ENCODE measurements around the gene LGI1.
A peak's percentile ranks its signal among the peaks of the same experiment; 100 is the strongest.
"Not testable (repeated sequence)": the region's sequence is repeated elsewhere in the genome, so short reads cannot be mapped to it uniquely, and the experiment has no call there.

The LGI1 gene

DNA sequence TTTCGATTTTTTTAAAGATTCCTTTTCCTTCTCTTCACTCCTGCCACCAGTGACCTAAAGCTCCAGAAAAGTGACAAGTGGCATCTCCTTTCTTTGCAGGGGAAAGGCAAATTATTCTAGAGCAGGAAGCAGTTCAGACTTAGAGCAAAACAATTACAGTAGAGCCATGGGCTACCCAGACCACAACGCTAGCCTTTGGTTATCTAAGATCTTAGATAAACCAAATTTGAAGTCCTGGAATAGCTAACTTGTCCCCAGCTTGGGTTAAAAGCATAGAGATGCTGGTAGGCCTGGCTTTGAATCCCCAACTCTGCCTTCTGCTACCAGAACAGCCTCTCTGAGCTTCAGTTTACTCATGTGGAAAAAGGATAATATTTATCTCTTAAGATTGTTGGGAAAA is 38.4 kb downstream of the LGI1 start:
- in situ Hi-C loops (cut with MboI; ENCODE audit: low pct_unique_long_range_greater_than_20kb, low sequenced_read_pairs), result no loop called here
- DNase-seq, result no peak

DNA sequence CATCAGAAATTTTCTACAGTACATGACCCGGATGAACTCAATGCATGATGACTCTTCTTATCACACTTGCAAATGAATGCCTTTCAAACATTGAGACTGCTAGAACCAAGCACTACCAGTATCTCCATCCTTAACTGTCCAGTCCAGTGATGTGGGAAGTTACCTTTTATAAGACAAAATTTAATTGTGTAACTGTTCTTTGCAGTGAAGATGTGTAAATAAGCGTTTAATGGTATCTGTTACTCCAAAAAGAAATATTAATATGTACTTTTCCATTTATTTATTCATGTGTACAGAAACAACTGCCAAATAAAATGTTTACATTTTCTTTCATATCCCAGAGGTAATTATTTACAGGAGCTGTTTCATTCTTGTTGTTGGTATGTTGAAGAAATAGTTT is 40.1 kb downstream of the LGI1 start:
- DNase-seq, result no peak
- in situ Hi-C loops (cut with MboI; ENCODE audit: low pct_unique_long_range_greater_than_20kb, low sequenced_read_pairs), result no loop called here

DNA sequence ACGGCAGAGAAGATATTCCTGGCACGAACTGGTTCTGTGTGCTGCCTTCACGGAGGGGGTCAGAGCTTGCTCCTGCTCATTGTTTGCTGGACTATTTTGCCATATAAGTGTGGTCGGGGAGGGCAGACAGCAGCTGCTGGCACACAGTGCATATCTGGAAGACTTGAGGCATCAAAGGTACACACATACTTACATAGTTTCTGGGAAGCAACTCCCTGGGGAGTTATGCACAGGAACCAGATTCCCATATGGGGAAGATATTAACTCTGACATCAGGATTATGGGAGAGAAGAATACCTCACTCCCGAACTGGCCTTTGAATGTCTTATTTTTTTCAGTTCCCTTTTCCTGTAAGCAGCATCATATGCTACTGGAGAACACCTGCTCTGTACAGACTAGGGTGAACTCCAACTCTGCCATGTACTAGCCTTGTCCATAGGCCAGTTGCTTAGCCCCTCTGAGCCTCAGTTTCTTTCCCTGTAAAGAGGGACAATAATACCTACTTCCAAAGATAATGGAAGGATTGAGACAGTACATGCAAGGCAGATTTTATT is 41.5 kb downstream of the LGI1 start:
- in situ Hi-C loops (cut with MboI; ENCODE audit: low pct_unique_long_range_greater_than_20kb, low sequenced_read_pairs), result no loop called here
- no peak for DNase-seq

DNA sequence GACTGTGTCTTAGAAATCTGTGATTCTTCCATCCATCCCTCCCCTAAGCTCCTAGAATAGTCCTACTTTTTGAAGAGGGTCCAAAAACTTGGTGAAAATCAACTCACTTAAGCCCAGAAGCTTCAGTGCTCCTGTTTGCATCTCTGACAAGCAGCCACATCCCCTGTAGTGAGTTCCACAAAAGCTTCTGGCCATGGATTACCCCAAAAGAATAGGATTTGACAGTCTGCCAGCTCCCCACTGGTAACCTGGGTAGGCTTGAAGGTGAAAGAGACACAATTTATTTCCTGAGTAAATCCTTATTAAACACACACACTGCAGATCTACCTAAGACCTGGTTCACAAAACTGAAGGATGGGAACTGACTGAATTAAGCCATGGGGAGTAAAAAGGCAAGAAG is 46.5 kb downstream of the LGI1 start:
- DNase-seq, result no peak
- in situ Hi-C loops (cut with MboI; ENCODE audit: low pct_unique_long_range_greater_than_20kb, low sequenced_read_pairs), result no loop called here

DNA sequence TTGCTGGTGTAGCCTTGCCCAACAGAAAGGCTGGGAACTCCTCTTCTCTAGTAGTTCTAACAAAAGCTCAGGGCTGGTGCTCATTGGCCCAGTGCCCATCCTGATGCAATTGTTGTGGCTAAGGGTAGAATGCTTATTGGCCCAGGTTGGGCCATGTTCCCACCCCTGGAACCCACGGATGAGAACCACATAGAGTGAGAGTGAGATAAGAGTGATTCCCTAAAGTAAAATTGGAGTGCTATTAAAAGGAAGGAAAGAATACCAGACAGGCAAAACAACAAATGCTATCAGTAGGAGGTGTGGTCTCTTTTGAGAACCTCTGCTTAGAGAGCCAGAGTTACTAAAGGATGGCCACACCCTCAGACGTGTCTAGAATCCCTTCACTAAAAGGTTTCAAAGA is 49.2 kb downstream of the LGI1 start:
- in situ Hi-C loops (cut with MboI; ENCODE audit: low pct_unique_long_range_greater_than_20kb, low sequenced_read_pairs), result no loop called here
- no peak for DNase-seq

DNA sequence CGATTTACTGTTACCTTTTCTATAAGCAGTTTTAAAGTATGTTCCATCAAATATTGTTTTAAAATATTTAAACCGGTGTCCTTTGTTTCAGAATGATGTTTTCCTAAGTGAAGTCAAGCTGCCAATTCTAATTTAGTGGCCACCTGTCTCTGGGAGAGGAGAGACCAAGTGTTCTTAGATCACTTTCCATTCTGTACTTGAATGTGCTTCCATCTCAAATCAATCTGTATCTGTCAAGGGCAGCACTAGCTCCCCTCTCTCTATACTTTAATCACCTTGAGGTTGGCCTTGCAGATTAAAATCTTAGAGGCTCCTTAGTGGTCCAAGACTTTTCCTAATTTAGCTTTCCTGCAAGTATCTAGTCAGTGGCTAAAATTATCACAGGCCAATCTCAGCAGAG is 49.6 kb downstream of the LGI1 start:
- in situ Hi-C loops (cut with MboI; ENCODE audit: low pct_unique_long_range_greater_than_20kb, low sequenced_read_pairs), result no loop called here
- DNase-seq, result no peak

DNA sequence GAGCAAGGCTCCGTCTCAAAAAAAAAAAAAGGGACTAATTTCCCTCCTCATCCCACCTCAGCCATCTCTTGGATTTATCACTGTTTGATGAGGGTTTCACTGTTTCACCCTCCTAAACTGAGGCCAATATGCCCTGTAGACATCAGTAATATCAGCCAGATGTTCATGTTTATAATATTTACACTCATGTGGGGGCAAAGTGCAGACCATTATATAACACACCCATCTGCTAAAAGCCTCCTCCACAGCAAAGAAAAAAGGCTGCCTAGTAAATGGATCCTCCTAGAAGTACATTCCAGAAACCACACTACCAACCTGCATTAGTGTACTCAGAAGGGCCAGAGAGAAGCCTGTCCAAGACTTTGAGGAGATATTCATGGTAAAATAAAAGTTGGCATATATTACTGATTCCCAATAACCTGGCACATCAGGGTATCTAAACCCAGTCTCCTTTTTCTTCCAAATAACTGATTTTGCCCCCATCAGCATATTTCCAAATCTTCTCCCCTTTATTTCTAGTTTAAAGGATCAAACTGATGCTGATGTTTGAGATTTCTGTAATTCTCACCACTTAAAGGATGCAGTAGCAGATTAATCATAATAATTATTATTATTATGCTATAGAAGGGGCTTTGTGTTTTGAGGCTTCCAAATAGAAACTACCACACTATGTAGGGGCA is 55.1 kb downstream of the LGI1 start:
- in situ Hi-C loops (cut with MboI; ENCODE audit: low pct_unique_long_range_greater_than_20kb, low sequenced_read_pairs), result no loop called here
- no peak for DNase-seq

DNA sequence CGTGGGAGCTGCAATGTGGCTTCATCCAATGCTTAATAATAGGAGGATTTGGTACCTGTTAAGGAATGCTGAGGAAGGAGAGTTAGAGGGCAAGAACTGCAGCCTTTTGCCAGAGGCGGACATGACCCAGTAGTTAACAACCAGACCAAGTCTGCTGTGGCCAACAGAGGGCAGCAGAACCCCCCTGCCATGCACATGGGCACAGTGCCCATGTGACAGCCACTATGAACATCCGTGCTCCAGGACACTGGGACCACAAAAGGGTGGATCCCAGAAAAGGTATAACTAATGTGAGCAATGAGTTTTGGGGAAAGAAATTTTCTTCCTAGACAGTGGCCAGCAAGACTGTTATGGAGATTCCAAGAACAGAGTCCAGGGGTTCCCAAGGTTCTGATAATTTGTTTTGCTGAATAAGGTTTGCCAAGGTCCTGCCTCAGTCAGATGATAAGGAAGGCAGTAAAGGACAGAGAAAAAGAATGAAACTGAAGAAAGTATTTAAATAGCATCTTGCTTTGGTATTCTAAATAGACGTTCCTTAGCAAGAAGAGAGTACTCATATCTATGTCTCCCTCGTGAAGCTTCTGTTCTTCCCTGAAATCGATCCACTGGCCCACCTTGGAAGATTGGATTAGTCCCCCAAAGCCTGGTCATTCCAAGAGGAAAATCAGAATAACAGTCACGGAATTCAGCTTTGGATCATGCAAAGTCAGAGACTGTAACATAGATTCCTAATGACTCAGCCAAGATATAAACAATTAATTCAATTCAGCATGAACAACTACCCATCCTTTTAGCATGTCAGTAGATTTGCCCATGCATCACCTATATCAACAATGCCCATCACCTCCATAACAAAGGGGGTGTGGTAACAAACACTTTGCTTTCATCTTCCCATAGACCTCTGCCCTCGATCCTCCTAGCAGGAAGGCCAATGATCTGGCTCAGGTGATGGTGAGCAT is 56.0 kb downstream of the LGI1 start:
- DNase-seq, result peak; percentile 58
- in situ Hi-C loops (cut with MboI; ENCODE audit: low pct_unique_long_range_greater_than_20kb, low sequenced_read_pairs), result no loop called here

DNA sequence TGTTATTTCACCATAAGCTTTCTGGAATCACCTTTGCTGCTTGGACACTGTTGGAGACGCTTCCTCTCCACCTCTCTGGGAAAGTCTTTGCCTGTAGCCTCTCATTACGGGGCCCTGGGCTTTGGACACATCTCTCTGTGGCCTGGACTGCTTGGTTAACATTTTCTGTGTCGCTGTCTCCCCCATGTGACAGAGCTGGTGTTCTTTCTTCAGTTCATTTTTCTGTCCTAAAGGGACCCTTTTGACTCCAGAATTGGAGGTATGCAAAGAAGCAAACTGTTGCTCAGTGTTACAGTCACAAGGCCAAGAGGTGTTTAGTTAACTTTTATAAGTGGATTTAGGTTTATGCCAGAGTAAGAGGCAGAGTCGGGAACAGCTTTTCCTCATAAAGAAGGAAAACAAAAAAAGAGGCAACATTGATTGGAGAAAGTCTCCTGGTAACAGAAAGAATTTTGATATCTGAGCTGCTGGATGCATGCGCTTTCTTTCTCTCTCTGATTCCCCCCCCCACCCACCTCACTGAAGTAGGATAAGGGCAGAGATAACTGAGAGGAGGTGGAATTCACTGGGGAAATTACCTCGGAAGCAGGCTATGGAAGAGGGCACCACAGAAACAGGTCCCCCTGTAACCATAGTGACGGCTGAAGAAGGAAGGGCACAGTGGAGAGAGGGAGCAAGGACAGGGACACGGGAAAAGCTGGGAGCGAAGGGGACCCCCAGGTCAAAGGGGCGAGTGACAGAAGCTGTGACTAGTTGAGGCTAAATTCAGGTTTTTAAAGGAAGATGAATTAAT is 57.8 kb downstream of the LGI1 start:
- in situ Hi-C loops (cut with MboI; ENCODE audit: low pct_unique_long_range_greater_than_20kb, low sequenced_read_pairs), result no loop called here
- no peak for DNase-seq

DNA sequence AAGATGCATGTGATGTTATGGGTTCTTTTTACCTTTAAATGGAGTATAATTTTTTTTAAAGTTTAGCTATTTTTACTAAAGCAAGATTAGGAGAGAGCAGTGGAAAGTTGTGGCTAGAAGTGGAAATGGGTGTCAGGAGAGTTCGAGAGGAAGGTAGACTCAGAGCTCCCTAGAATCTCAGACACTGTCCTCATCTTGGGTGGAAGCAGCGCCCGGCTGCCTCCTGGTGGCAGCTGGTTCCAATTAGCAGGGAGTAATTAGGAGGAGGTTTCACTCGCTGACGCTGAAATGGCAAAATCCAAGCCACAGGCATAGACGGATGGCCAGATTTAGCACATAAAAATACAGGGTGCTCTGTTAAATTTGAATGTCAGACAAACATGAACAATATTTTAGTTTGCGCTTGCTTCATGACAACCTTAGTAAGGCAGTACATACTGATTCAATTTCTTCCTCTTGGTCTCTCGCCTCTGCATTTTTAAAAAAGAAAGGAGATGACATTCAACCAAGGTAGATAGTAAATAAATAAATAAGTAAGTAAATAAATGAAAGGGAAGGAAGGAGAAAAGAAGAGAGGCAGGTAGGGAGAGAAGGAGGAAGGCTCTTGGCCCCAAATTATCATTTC is 58.5 kb downstream of the LGI1 start:
- in situ Hi-C loops (cut with MboI; ENCODE audit: low pct_unique_long_range_greater_than_20kb, low sequenced_read_pairs), result no loop called here
- peak; percentile 57 for DNase-seq

DNA sequence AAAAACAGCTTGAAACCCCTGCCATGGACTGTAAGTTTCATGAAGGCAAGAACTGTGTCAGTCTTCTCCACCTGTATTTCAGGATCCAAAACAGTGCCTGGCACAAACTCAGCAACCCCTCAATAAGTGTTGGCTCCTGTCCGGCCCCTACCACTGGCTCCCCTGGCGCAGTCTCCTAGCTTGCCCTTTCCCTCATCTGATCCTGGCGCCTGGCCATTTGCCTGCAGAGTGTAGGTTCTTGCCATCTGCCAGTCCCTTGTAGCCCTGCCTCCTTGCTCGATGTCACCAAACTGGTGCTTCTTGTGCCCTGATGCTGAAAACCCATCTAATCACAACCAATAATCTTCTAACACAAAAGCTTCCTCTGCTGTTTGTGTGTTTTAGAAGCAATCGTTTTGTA is 60.4 kb downstream of the LGI1 start:
- in situ Hi-C loops (cut with MboI; ENCODE audit: low pct_unique_long_range_greater_than_20kb, low sequenced_read_pairs), result no loop called here
- DNase-seq, result no peak

DNA sequence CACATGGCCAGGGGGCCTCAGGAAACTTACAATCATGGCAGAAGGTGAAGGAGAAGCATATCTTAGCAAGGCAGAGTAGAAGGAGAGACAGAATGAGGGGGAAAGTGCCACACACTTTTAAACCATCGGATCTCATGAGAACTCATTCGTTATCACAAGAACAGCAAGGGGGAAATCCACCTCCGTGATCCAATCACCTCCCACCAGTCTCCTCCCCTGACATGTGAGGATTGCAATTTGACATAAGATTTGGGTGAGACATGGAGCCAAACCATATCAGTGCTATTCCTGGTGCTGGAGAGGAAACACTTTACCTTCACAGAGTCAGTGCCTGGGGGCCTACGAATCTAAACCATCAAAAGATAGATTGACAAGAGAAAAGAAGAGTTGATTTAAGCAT is 61.8 kb downstream of the LGI1 start:
- DNase-seq, result no peak
- in situ Hi-C loops (cut with MboI; ENCODE audit: low pct_unique_long_range_greater_than_20kb, low sequenced_read_pairs), result no loop called here

DNA sequence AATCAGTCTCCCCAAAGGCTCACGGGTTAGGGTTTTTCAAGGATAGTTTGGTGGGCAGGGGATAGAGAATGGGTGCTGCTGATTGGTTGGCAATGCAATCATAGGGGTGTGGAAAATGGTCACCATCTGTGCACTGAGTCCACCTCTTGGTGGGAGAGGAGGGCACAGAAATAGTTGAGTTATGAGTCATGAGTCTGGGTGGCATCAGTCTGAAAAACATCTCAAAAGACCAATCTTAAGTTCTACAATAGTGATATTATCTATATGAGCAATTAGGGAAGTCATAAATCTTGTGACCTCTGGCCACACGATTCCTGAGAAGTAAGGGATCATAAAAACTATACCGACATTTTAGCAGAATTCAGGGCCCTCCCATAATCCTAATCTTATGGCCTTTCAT is 62.7 kb downstream of the LGI1 start:
- in situ Hi-C loops (cut with MboI; ENCODE audit: low pct_unique_long_range_greater_than_20kb, low sequenced_read_pairs), result no loop called here

DNA sequence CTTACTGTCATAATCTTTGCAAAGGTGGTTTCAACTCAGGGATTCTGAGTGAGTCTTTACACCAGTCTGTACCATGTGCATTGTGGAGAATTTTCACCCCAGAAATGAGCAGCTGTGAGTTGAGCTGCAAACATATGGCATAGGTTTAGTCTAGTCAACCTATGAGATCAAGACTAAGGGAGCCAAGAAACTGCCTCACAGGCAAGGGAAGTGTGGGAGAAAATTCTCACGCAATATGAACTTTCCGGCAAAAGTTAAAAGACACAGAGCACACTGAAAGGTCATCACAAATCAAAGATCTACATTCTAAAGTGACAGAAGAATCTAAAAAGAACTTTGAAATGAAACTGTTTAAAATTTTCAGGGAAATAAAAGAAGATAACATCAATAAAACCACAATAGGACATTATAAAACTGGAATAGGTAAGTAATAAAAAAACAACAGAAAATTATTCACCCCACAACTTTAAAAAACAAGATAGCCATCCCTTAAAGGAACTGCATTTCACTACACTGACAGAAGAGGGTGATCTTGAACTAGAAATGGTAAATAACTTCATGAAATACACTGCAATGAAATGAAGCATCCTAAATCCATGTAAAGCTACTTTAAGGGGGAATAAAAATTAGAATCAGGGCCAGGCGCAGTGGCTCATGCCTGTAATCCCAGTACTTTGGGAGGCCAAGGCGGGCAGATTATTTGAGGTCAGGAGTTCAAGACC is 63.5 kb downstream of the LGI1 start:
- in situ Hi-C loops (cut with MboI; ENCODE audit: low pct_unique_long_range_greater_than_20kb, low sequenced_read_pairs), result no loop called here
- DNase-seq, result peak; percentile 40

More for the DNA sequence above, 62.7 kb downstream of the LGI1 start:
- DNase-seq, result no peak

DNA sequence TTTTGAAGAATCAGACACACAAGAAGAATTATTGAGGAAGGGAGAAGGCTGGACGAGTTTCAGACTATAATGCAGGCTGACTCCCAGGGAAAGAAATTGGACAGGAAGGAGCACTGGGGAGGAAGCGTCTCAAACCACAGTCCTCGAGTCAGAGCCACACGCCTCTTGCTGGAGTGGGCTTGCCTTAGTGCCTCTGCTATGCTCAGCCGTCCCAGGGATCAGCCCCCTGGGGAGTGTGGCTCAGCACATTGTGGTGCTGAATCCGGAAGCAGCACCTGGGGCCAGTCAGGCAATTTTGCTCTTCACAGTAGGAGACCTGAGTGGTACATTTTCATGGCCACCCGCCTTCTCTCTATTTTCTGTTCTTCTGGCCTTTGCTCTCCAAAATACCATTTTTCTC is 68.6 kb downstream of the LGI1 start:
- in situ Hi-C loops (cut with MboI; ENCODE audit: low pct_unique_long_range_greater_than_20kb, low sequenced_read_pairs), result no loop called here
- DNase-seq, result peak; percentile 27

DNA sequence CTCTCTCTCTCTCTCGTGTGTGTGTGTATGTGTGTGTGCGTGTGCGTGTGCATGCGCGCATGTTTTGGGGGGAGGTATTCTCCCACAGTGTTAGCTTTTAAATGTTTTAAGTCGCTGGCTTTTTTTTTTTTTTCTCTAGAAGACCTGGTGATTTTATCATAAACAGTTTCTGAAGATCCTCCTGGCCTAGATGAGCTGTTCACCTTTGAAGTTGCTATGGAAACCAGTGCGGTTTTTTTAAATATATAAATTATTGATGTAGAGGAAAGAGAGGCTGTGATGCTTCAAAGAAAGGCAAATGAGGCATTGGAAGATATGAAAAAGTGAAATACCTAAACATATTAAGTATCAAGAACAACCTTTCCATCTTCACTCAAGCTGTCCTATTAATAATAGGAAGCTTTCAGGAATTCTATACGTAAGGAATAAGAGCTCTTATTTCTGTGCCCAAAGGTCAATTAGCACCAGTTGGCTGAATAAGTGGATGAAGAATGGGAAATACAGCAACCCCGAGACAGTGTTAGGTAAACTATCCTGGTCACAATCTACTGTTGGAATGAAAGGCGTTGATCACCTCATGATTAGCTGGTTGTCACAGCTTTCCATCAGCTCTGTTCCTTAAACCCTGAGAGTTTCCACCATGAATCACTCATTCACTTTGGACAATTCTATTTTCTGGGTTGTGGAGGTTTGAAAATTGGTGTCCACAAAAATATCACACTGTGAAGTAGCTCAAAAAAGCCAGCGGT is 69.5 kb downstream of the LGI1 start:
- in situ Hi-C loops (cut with MboI; ENCODE audit: low pct_unique_long_range_greater_than_20kb, low sequenced_read_pairs), result no loop called here
- no peak for DNase-seq

DNA sequence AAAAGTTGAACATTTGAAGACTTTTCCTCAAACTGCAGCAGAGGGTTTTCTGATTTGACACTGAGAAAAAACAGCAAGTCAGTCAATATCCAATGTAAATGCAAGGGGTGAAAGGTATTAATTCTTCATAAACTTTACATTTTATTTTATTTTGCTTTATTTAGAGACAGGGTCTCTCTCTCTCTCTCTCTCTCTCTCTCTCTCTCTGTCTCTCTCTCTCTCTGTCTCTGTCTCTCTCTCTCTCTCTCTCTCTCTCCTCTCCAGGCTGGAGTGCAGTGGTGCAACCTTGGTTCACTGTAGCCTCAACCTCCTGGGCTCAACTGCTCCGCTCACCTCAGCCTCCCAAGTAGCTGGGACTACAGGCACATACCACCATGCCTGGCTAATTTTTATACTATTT is 73.3 kb downstream of the LGI1 start:
- in situ Hi-C loops (cut with MboI; ENCODE audit: low pct_unique_long_range_greater_than_20kb, low sequenced_read_pairs); DNase-seq: not testable (repeated sequence)

DNA sequence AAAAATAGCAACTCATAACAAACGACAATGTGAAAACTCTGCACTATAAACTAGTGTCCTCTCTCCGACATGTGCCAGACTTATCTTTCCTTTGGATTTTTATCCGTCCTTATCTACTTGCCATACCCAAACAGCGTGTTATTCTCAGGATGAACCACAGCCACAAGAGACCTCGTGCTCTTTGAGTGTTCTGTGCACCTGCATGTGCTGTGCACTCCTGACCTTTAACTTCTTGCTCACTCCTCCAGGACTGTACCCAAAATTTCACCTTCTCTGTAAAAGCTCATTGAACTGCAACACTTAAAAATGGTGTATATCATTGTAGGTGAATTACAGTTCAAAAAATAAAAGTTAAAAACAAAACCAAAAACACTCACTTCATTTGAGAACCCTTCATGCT is 78.0 kb downstream of the LGI1 start:
- in situ Hi-C loops (cut with MboI; ENCODE audit: low pct_unique_long_range_greater_than_20kb, low sequenced_read_pairs), result no loop called here
- no peak for DNase-seq
